ENCODE results near the gene EPHA6.
"Not testable (repeated sequence)": the region's sequence is repeated elsewhere in the genome, so short reads cannot be mapped to it uniquely, and the experiment has no call there.

EPHA6 gene

GRCh38 chr3:97181704-97182103 lies 367.3 kb downstream of the EPHA6 start:
- DNase-seq (ENCODE audit: low read depth), result no peak

- DNase-seq (ENCODE audit: low read depth), result no peak
Observed at GRCh38 chr3:97187771-97188170, 373.4 kb downstream of the EPHA6 start.

GRCh38 chr3:97189835-97190234 lies 375.4 kb downstream of the EPHA6 start:
- no peak for DNase-seq (ENCODE audit: low read depth)

- no peak for DNase-seq (ENCODE audit: low read depth)
Observed at GRCh38 chr3:97197083-97197482, 382.7 kb downstream of the EPHA6 start.

- no peak for DNase-seq (ENCODE audit: low read depth)
Observed at GRCh38 chr3:97197830-97198229, 383.4 kb downstream of the EPHA6 start.

GRCh38 chr3:97200387-97200786 lies 386.0 kb downstream of the EPHA6 start:
- DNase-seq (ENCODE audit: low read depth), result no peak

GRCh38 chr3:97201814-97202213 lies 387.4 kb downstream of the EPHA6 start:
- DNase-seq (ENCODE audit: low read depth), result no peak

GRCh38 chr3:97228966-97229365 lies 414.6 kb downstream of the EPHA6 start:
- DNase-seq (ENCODE audit: low read depth), result no peak

GRCh38 chr3:97230486-97230885 lies 416.1 kb downstream of the EPHA6 start:
- no peak for DNase-seq (ENCODE audit: low read depth)

GRCh38 chr3:97232393-97233034 lies 418.1 kb downstream of the EPHA6 start:
- no peak for DNase-seq (ENCODE audit: low read depth)

GRCh38 chr3:97235179-97235578 lies 420.8 kb downstream of the EPHA6 start:
- DNase-seq (ENCODE audit: low read depth), result no peak

- DNase-seq (ENCODE audit: low read depth), result no peak
Observed at GRCh38 chr3:97235611-97236315, 421.4 kb downstream of the EPHA6 start.

- DNase-seq (ENCODE audit: low read depth), result no peak
Observed at GRCh38 chr3:97241417-97241816, 427.0 kb downstream of the EPHA6 start.

- no peak for DNase-seq (ENCODE audit: low read depth)
Observed at GRCh38 chr3:97245201-97245910, 431.0 kb downstream of the EPHA6 start.

GRCh38 chr3:97256060-97256459 lies 441.7 kb downstream of the EPHA6 start:
- no peak for DNase-seq (ENCODE audit: low read depth)

- DNase-seq (ENCODE audit: low read depth), result no peak
Observed at GRCh38 chr3:97257942-97258697, 443.7 kb downstream of the EPHA6 start.

- DNase-seq (ENCODE audit: low read depth), result no peak
Observed at GRCh38 chr3:97259263-97259662, 444.9 kb downstream of the EPHA6 start.

GRCh38 chr3:97264180-97264579 lies 449.8 kb downstream of the EPHA6 start:
- DNase-seq (ENCODE audit: low read depth), result no peak

GRCh38 chr3:97265237-97266005 lies 451.0 kb downstream of the EPHA6 start:
- no peak for DNase-seq (ENCODE audit: low read depth)

- no peak for DNase-seq (ENCODE audit: low read depth)
Observed at GRCh38 chr3:97269202-97269601, 454.8 kb downstream of the EPHA6 start.

GRCh38 chr3:97276879-97277550 lies 462.6 kb downstream of the EPHA6 start:
- DNase-seq (ENCODE audit: low read depth), result not testable (repeated sequence)
